ENCODE measurements around the gene BCL11A. TPM values are rescaled to one million over a fixed set of nuclear protein-coding genes. Genes with fewer than 3 reads are reported as not detected.

Gene BCL11A
- total RNA-seq, 1 donor from 2014 or later, result 2.2 TPM

GRCh38 chr2:60432035-60432601 is 121.3 kb downstream of the BCL11A start:
- Mint-ChIP-seq H3K9me3 (peaks cover 3% of the 10 kb centered on the region), H3K4me1 (no peaks in the 10 kb centered on the region), H3K27me3 (ENCODE audit: low read depth) (no peaks in the 10 kb centered on the region), H3K27ac (ENCODE audit: unreplicated experiment) (no peak overlapping the region), H3K36me3 (ENCODE audit: low read depth) (no peaks in the 10 kb centered on the region), H3K4me3 (no peak overlapping the region)
- DNase-seq (ENCODE audit: low read depth, low spot score), result no peak
- no peak for TF ChIP-seq CTCF (conservative IDR thresholded peaks at IDR 0.05)

GRCh38 chr2:60429681-60430080 is 123.8 kb downstream of the BCL11A start:
- no peaks in the 10 kb centered on the region for H3K4me1 Mint-ChIP-seq
- no peak overlapping the region for H3K27ac Mint-ChIP-seq (ENCODE audit: unreplicated experiment)
- TF ChIP-seq CTCF (conservative IDR thresholded peaks at IDR 0.05), result no peak
- peaks cover 3% of the 10 kb centered on the region for H3K9me3 Mint-ChIP-seq
- no peak for DNase-seq (ENCODE audit: low read depth, low spot score)
- no peak overlapping the region for H3K4me3 Mint-ChIP-seq
- no peaks in the 10 kb centered on the region for H3K36me3 Mint-ChIP-seq (ENCODE audit: low read depth)
- no peaks in the 10 kb centered on the region for H3K27me3 Mint-ChIP-seq (ENCODE audit: low read depth)

GRCh38 chr2:60426880-60427279 is 126.6 kb downstream of the BCL11A start:
- no peak overlapping the region for H3K27ac Mint-ChIP-seq (ENCODE audit: unreplicated experiment)

GRCh38 chr2:60426341-60426740 is 127.1 kb downstream of the BCL11A start:
- no peaks in the 10 kb centered on the region for H3K36me3 Mint-ChIP-seq (ENCODE audit: low read depth)
- no peak for TF ChIP-seq CTCF (conservative IDR thresholded peaks at IDR 0.05)
- H3K27ac Mint-ChIP-seq (ENCODE audit: unreplicated experiment), result no peak overlapping the region
- H3K4me3 Mint-ChIP-seq, result no peak overlapping the region
- no peaks in the 10 kb centered on the region for H3K27me3 Mint-ChIP-seq (ENCODE audit: low read depth)
- H3K9me3 Mint-ChIP-seq, result peaks cover 3% of the 10 kb centered on the region
- H3K4me1 Mint-ChIP-seq, result no peaks in the 10 kb centered on the region
- no peak for DNase-seq (ENCODE audit: low read depth, low spot score)

More at GRCh38 chr2:60426880-60427279, 126.6 kb downstream of the BCL11A start:
- H3K4me1 Mint-ChIP-seq, result no peaks in the 10 kb centered on the region
- peaks cover 3% of the 10 kb centered on the region for H3K9me3 Mint-ChIP-seq
- H3K4me3 Mint-ChIP-seq, result no peak overlapping the region
- DNase-seq (ENCODE audit: low read depth, low spot score), result no peak
- TF ChIP-seq CTCF (conservative IDR thresholded peaks at IDR 0.05), result no peak
- H3K36me3 Mint-ChIP-seq (ENCODE audit: low read depth), result no peaks in the 10 kb centered on the region
- no peaks in the 10 kb centered on the region for H3K27me3 Mint-ChIP-seq (ENCODE audit: low read depth)

- TF ChIP-seq CTCF (conservative IDR thresholded peaks at IDR 0.05), result no peak
- Mint-ChIP-seq H3K4me1 (no peaks in the 10 kb centered on the region), H3K27ac (ENCODE audit: unreplicated experiment) (no peak overlapping the region), H3K4me3 (no peak overlapping the region), H3K9me3 (peaks cover 3% of the 10 kb centered on the region), H3K27me3 (ENCODE audit: low read depth) (peaks cover 1% of the 10 kb centered on the region), H3K36me3 (ENCODE audit: low read depth) (no peaks in the 10 kb centered on the region)
- DNase-seq (ENCODE audit: low read depth, low spot score), result no peak
Observed at GRCh38 chr2:60424233-60424632, 129.2 kb downstream of the BCL11A start.

All from neural crest cell (in vitro differentiated cells).